GM12875 (cell line): Measurements from ENCODE around the gene DRC1.

ENCODE experiments used
- H3K4me3 ChIP-seq: one replicate; pipeline ENCODE4 v1.5.1; 2011; ENCODE audit warnings: low read depth, low read length, control low read depth
- CTCF ChIP-seq: IDR thresholded peaks from 2 replicates; pipeline ENCODE4 v1.5.1; 2011; ENCODE audit warnings: low read depth, mild to moderate bottlenecking, control low read depth, inconsistent platforms, low read length, moderate library complexity, borderline replicate concordance; ENCODE audit not compliant: insufficient read depth

The DRC1 gene

GRCh38 chr2:26384183-26384582 is 17.5 kb upstream of the DRC1 start:
- H3K4me3 ChIP-seq = no peak overlapping the region
- TF ChIP-seq CTCF = no peak

GRCh38 chr2:26384597-26384996 is 17.1 kb upstream of the DRC1 start:
- no peak for TF ChIP-seq CTCF
- H3K4me3 ChIP-seq = no peak overlapping the region

- TF ChIP-seq CTCF = no peak
- H3K4me3 ChIP-seq = no peak overlapping the region
Measured at GRCh38 chr2:26387189-26387588, 14.5 kb upstream of the DRC1 start.

GRCh38 chr2:26394694-26395093 is 7.0 kb upstream of the DRC1 start:
- H3K4me3 ChIP-seq = no peak overlapping the region
- TF ChIP-seq CTCF = no peak

GRCh38 chr2:26395394-26395793 is 6.3 kb upstream of the DRC1 start:
- H3K4me3 ChIP-seq = no peak overlapping the region
- TF ChIP-seq CTCF = no peak

- TF ChIP-seq CTCF = no peak
Measured at GRCh38 chr2:26396734-26397298, 4.9 kb upstream of the DRC1 start.

GRCh38 chr2:26399771-26400376 is 1.8 kb upstream of the DRC1 start:
- TF ChIP-seq CTCF = no peak
- no peak overlapping the region for H3K4me3 ChIP-seq

More at GRCh38 chr2:26396734-26397298, 4.9 kb upstream of the DRC1 start:
- no peak overlapping the region for H3K4me3 ChIP-seq
